PC-3 (cell line): ENCODE measurements around the gene NUAK1. TPM values are rescaled to one million over a fixed set of nuclear protein-coding genes. Genes with fewer than 3 reads are reported as not detected.

Experiments used
- ATAC-seq: fragments of 200-7000 bp; cut with Tn5 transposase; 2 replicates; pipeline ENCODE4 v1.9.1; 2020; ENCODE audit warnings: mild to moderate bottlenecking, moderate library complexity
- BruUV-seq: library from RNA; stranded (reverse); fragments of 400-500 nt; replicated peaks from 2 replicates; lab custom pipeline; 2021; lab: Mats Ljungman, UMichigan
- CTCF ChIA-PET: fragments of 300-600 bp; sonication (Branson Sonifier 250); formaldehyde crosslinking; loops from one replicate; lab custom pipeline; 2022; ENCODE audit warnings: antibody characterized with exemption; lab: Charles Lee
- POLR2A ChIA-PET: fragments of 300-600 bp; sonication (Branson Sonifier 250); formaldehyde crosslinking; loops from one replicate; lab custom pipeline; 2022; ENCODE audit warnings: antibody characterized with exemption; ENCODE audit not compliant: unreplicated experiment; lab: Charles Lee
- DNase-seq: peaks from one replicate; pipeline ENCODE4 v3.0.0-alpha.2; 2015
- H2AFZ ChIP-seq: fragments of 300-600 bp; sonication (generic); 2 replicates; pipeline ENCODE4 v1.6.0; 2016; ENCODE audit warnings: antibody characterized with exemption, low read length
- H3F3A ChIP-seq: fragments of 300-600 bp; sonication (generic); one replicate; pipeline ENCODE4 v1.6.0; 2017; ENCODE audit warnings: antibody characterized with exemption, low read length, control low read depth, mild to moderate bottlenecking; ENCODE audit not compliant: unreplicated experiment
- H3K27ac ChIP-seq: fragments of 300-600 bp; sonication (generic); 2 replicates; pipeline ENCODE4 v1.5.1; 2016; ENCODE audit warnings: mild to moderate bottlenecking, low read length
- H3K27me3 ChIP-seq: fragments of 300-600 bp; sonication (generic); 2 replicates; pipeline ENCODE4 v1.6.1; 2016; ENCODE audit warnings: low read length, mixed read lengths
- H3K36me3 ChIP-seq: fragments of 300-600 bp; sonication (generic); 2 replicates; pipeline ENCODE4 v1.6.1; 2016; ENCODE audit warnings: low read depth, mixed run types, low read length, mixed read lengths
- H3K4me1 ChIP-seq: fragments of 300-600 bp; sonication (generic); 2 replicates; pipeline ENCODE4 v1.5.1; 2016; ENCODE audit warnings: low read length; ENCODE audit not compliant: insufficient read depth
- H3K4me2 ChIP-seq: fragments of 300-600 bp; sonication (generic); 2 replicates; pipeline ENCODE4 v1.6.0; 2016; ENCODE audit warnings: low read length
- H3K4me3 ChIP-seq: fragments of 300-600 bp; sonication (generic); 2 replicates; pipeline ENCODE4 v1.5.1; 2016; ENCODE audit warnings: mild to moderate bottlenecking, low read length, mixed read lengths
- H3K79me2 ChIP-seq: fragments of 300-600 bp; sonication (generic); 2 replicates; pipeline ENCODE4 v1.6.1; 2017; ENCODE audit warnings: low read length, mixed read lengths
- H3K9ac ChIP-seq: fragments of 300-600 bp; sonication (generic); 2 replicates; pipeline ENCODE4 v1.6.0; 2016; ENCODE audit warnings: mild to moderate bottlenecking, low read length
- H3K9me2 ChIP-seq: fragments of 300-600 bp; sonication (generic); replicated peaks from 2 replicates; pipeline ENCODE4 v1.6.1; 2016; ENCODE audit warnings: mixed run types, low read length, mixed read lengths
- H3K9me3 ChIP-seq: fragments of 300-600 bp; sonication (generic); 2 replicates; pipeline ENCODE4 v1.6.1; 2016; ENCODE audit warnings: low read length, mixed read lengths
- H4K20me1 ChIP-seq: fragments of 300-600 bp; sonication (generic); 2 replicates; pipeline ENCODE4 v1.6.1; 2016; ENCODE audit warnings: low read length, mixed read lengths
- CTCF ChIP-seq: fragments of 300-600 bp; sonication (generic); conservative IDR thresholded peaks from 2 replicates; pipeline ENCODE4 v1.5.1; 2017; ENCODE audit warnings: antibody characterized with exemption, low read depth, mild to moderate bottlenecking, low read length
- EZH2 ChIP-seq: fragments of 300-600 bp; sonication (generic); IDR thresholded peaks from one replicate; pipeline ENCODE4 v1.6.1; 2017; ENCODE audit warnings: antibody characterized with exemption, mild to moderate bottlenecking, low read length; ENCODE audit not compliant: unreplicated experiment
- EZH2phosphoT487 ChIP-seq: fragments of 300-600 bp; sonication (generic); IDR thresholded peaks from 2 replicates; pipeline ENCODE4 v1.6.1; 2018; ENCODE audit warnings: mild to moderate bottlenecking, antibody characterized with exemption, low read length, borderline replicate concordance
- intact Hi-C: fragments of 100-400 bp; cut with micrococcal nuclease; formaldehyde crosslinking; loops from 2 replicates; pipeline ENCODE4 v1.9.0; 2023
- total RNA-seq: library from RNA; depleted of rRNA; stranded (reverse); fragments of >200 nt; gene quantifications from 2 replicates; pipeline ENCODE4 v1.2.3, GENCODE V29; 2014

The NUAK1 gene
- total RNA-seq, 1 experiment from 2014 or later: 9.8 TPM

GRCh38 chr12:106154751-106155273 is 16.1 kb upstream of the NUAK1 start:
- Histone ChIP-seq H4K20me1 (no peaks in the 10 kb centered on the region), H2AFZ (no peak overlapping the region), H3K9me3 (no peaks in the 10 kb centered on the region), H3K79me2 (no peaks in the 10 kb centered on the region), H3K36me3 (no peaks in the 10 kb centered on the region), H3K9ac (no peak overlapping the region), H3K27me3 (no peaks in the 10 kb centered on the region), H3K4me1 (no peaks in the 10 kb centered on the region), H3F3A (no peaks in the 10 kb centered on the region), H3K4me3 (no peak overlapping the region), H3K9me2 (no peaks in the 10 kb centered on the region), H3K27ac (no peak overlapping the region), H3K4me2 (no peak overlapping the region)
- CTCF ChIA-PET: no interaction called here
- TF ChIP-seq EZH2phosphoT487: no peak
- TF ChIP-seq EZH2: no peak
- TF ChIP-seq CTCF: no peak
- DNase-seq (no peak), ATAC-seq (no peak)
- POLR2A ChIA-PET: no interaction called here
- no TSS peak for BruUV-seq
- intact Hi-C loops: no loop called here

GRCh38 chr12:106152334-106152733 is 13.6 kb upstream of the NUAK1 start:
- intact Hi-C loops: no loop called here
- Histone ChIP-seq H3K4me2 (no peak overlapping the region), H3K9me2 (no peaks in the 10 kb centered on the region), H2AFZ (no peak overlapping the region), H4K20me1 (no peaks in the 10 kb centered on the region), H3K9ac (no peak overlapping the region), H3K4me3 (no peak overlapping the region), H3K4me1 (no peaks in the 10 kb centered on the region), H3K27ac (no peak overlapping the region), H3K27me3 (no peaks in the 10 kb centered on the region), H3K79me2 (no peaks in the 10 kb centered on the region), H3F3A (no peaks in the 10 kb centered on the region), H3K36me3 (no peaks in the 10 kb centered on the region), H3K9me3 (no peaks in the 10 kb centered on the region)
- TF ChIP-seq EZH2 (no peak), EZH2phosphoT487 (no peak), CTCF (no peak)
- ChIA-PET CTCF (interaction anchor here (0.6 kb wide), 2 partner anchors 733 to 913 kb away, joined by 3 to 4 read pairs; no protein-coding TSS in a partner anchor), POLR2A (no interaction called here)
- ATAC-seq (no peak), DNase-seq (no peak)
- BruUV-seq: no TSS peak

- BruUV-seq: no TSS peak
- no peaks in the 10 kb centered on the region for H3K36me3 ChIP-seq
- no peak for ATAC-seq
- no peaks in the 10 kb centered on the region for H3K27me3 ChIP-seq
- ChIA-PET POLR2A (interaction anchor here (0.6 kb wide), 1 partner anchor 292 kb away, joined by 4 read pairs; no protein-coding TSS in a partner anchor), CTCF (interaction anchor here (0.7 kb wide), 1 partner anchor 20 kb away, joined by 3 read pairs; no protein-coding TSS in a partner anchor)
- H4K20me1 ChIP-seq: no peaks in the 10 kb centered on the region
- H3K9ac ChIP-seq: no peak overlapping the region
- no peak overlapping the region for H3K4me2 ChIP-seq
- H3K27ac ChIP-seq: no peak overlapping the region
- no peaks in the 10 kb centered on the region for H3K9me2 ChIP-seq
- intact Hi-C loops: no loop called here
- 0 out of 2 replicates have a peak overlapping the region, but pooled peaks have one; percentile 1 for H2AFZ ChIP-seq
- H3K79me2 ChIP-seq: no peaks in the 10 kb centered on the region
- no peaks in the 10 kb centered on the region for H3K9me3 ChIP-seq
- no peak for TF ChIP-seq CTCF
- TF ChIP-seq EZH2phosphoT487: no peak
- no peak for TF ChIP-seq EZH2
- no peaks in the 10 kb centered on the region for H3F3A ChIP-seq
- H3K4me1 ChIP-seq: no peaks in the 10 kb centered on the region
- no peak overlapping the region for H3K4me3 ChIP-seq
- DNase-seq: no peak
Observed at GRCh38 chr12:106150555-106150954, 11.8 kb upstream of the NUAK1 start.
